SU-DHL-6 (cell line): ENCODE measurements around the gene ABCF2.

ENCODE experiments used
- H2AFZ ChIP-seq: fragments of 200-600 bp; sonication (generic); 2 replicates; pipeline ENCODE4 v1.6.1; 2014; ENCODE audit warnings: low read depth, mild to moderate bottlenecking, moderate library complexity, mixed read lengths, antibody characterized with exemption, low read length; ENCODE audit not compliant: severe bottlenecking
- H3F3A ChIP-seq: fragments of 200-600 bp; shearing (Covaris generic); 2 replicates; pipeline ENCODE4 v1.6.0; 2016; ENCODE audit warnings: antibody characterized with exemption, mild to moderate bottlenecking; ENCODE audit not compliant: insufficient read depth
- H3K27ac ChIP-seq: fragments of 200-600 bp; sonication (generic); 2 replicates; pipeline ENCODE4 v1.5.1; 2016; ENCODE audit warnings: low read depth, mild to moderate bottlenecking, low read length, moderate library complexity, mixed read lengths
- H3K27me3 ChIP-seq: fragments of 200-600 bp; sonication (generic), shearing (Covaris generic); 2 replicates; pipeline ENCODE4 v1.6.0; 2014; ENCODE audit warnings: mild to moderate bottlenecking, low read length
- H3K36me3 ChIP-seq: fragments of 200-600 bp; sonication (generic); 2 replicates; pipeline ENCODE4 v1.6.1; 2014; ENCODE audit warnings: mild to moderate bottlenecking, low read length, mixed read lengths
- H3K4me2 ChIP-seq: fragments of 300-600, 200-600 bp; shearing (Covaris generic), sonication (generic); 2 replicates; pipeline ENCODE4 v1.6.0; 2014; ENCODE audit warnings: low read length, low read depth, mild to moderate bottlenecking; ENCODE audit not compliant: poor library complexity, severe bottlenecking
- H3K4me3 ChIP-seq: fragments of 200-600 bp; sonication (generic); 2 replicates; pipeline ENCODE4 v1.5.1; 2014; ENCODE audit warnings: antibody characterized with exemption, low read length, mild to moderate bottlenecking, mixed read lengths; ENCODE audit not compliant: insufficient read depth, poor library complexity, severe bottlenecking
- H3K79me2 ChIP-seq: fragments of 200-600 bp; sonication (generic); 2 replicates; pipeline ENCODE4 v1.6.1; 2014; ENCODE audit warnings: mild to moderate bottlenecking, low read length, moderate library complexity; ENCODE audit not compliant: insufficient read depth
- H3K9ac ChIP-seq: fragments of 200-600 bp; sonication (generic); 2 replicates; pipeline ENCODE4 v1.7.0; 2014; ENCODE audit warnings: mild to moderate bottlenecking, low read length
- H3K9me2 ChIP-seq: fragments of 200-600 bp; sonication (generic); replicated peaks from 2 replicates; pipeline ENCODE4 v1.6.1; 2014; ENCODE audit warnings: low read length; ENCODE audit not compliant: insufficient read depth
- H3K9me3 ChIP-seq: fragments of 200-600 bp; sonication (generic); 2 replicates; pipeline ENCODE4 v1.6.1; 2014; ENCODE audit warnings: low read length, mixed read lengths; ENCODE audit not compliant: insufficient read depth
- H4K20me1 ChIP-seq: fragments of 200-600 bp; sonication (generic); 2 replicates; pipeline ENCODE4 v1.6.1; 2014; ENCODE audit warnings: low read depth, mild to moderate bottlenecking, antibody characterized with exemption, low read length, moderate library complexity, mixed read lengths
- EZH2phosphoT487 ChIP-seq: fragments of 200-600 bp; sonication (generic), shearing (Covaris generic); conservative IDR thresholded peaks from 2 replicates; pipeline ENCODE4 v1.6.1; 2018; ENCODE audit warnings: mild to moderate bottlenecking, antibody characterized with exemption, low read length, moderate library complexity, mixed read lengths
- TF ChIP-seq, protein P1 (sequence below): fragments of 200-600 bp; sonication (generic); IDR thresholded peaks from one replicate; pipeline ENCODE4 v1.5.1; 2017; ENCODE audit warnings: antibody characterized with exemption, mild to moderate bottlenecking, low read length, moderate library complexity; ENCODE audit not compliant: insufficient read depth, poor library complexity, severe bottlenecking

ABCF2 gene

DNA sequence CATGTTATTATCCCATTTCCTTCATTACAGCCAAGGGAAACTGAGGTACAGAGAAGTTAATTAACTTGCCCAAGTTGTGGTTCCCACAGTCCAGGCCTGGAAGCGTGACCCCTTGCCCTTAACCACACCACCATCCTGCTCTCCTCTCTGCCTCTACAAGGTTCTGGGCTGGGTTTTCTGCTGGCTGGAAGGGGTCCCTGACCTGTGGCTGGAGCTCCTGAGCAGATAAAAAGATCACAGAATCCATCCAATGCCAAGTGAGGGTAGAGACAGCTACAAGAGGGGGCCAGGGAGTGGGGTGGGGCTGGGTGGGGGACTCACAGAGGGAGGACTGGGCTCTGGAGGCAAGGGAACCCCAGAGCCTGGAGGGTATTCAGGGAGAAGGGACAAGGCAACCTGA lies 49.7 kb downstream of the ABCF2 start:
- no peak for TF ChIP-seq EZH2phosphoT487
- TF ChIP-seq, protein P1, sequence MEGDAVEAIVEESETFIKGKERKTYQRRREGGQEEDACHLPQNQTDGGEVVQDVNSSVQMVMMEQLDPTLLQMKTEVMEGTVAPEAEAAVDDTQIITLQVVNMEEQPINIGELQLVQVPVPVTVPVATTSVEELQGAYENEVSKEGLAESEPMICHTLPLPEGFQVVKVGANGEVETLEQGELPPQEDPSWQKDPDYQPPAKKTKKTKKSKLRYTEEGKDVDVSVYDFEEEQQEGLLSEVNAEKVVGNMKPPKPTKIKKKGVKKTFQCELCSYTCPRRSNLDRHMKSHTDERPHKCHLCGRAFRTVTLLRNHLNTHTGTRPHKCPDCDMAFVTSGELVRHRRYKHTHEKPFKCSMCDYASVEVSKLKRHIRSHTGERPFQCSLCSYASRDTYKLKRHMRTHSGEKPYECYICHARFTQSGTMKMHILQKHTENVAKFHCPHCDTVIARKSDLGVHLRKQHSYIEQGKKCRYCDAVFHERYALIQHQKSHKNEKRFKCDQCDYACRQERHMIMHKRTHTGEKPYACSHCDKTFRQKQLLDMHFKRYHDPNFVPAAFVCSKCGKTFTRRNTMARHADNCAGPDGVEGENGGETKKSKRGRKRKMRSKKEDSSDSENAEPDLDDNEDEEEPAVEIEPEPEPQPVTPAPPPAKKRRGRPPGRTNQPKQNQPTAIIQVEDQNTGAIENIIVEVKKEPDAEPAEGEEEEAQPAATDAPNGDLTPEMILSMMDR = no peak
- H3K27me3 ChIP-seq = no peaks in the 10 kb centered on the region
- no peak overlapping the region for H3K4me3 ChIP-seq
- H3K4me2 ChIP-seq = no peak overlapping the region
- H3K36me3 ChIP-seq = no peaks in the 10 kb centered on the region
- H3K9me2 ChIP-seq = no peaks in the 10 kb centered on the region
- H3K27ac ChIP-seq = no peak overlapping the region
- no peaks in the 10 kb centered on the region for H3K79me2 ChIP-seq
- no peaks in the 10 kb centered on the region for H4K20me1 ChIP-seq
- H3K9me3 ChIP-seq = no peaks in the 10 kb centered on the region
- no peaks in the 10 kb centered on the region for H3F3A ChIP-seq
- H2AFZ ChIP-seq = no peak overlapping the region
- no peak overlapping the region for H3K9ac ChIP-seq

DNA sequence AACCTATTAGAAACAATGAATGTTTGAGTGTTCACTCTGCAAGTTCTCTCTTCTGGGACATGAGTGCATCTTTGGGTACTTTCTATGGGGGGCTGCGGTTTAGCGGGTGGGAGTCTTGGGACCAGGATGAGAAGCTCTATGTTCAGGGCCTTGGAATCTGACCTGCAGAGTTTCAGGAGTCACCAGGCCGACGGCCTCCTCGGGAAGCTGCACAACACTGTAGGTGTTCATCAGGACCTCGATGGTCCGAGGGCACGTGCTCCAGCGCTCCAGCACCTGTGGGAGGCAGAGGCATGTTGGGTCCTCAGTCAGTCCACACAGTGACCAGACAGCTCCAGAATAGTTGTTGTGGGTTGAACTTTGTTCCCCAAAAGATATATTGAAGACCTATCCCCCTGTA lies 50.6 kb downstream of the ABCF2 start:
- H3K36me3 ChIP-seq = no peaks in the 10 kb centered on the region
- no peaks in the 10 kb centered on the region for H3K9me2 ChIP-seq
- no peak for TF ChIP-seq EZH2phosphoT487
- TF ChIP-seq, protein P1 = no peak

DNA sequence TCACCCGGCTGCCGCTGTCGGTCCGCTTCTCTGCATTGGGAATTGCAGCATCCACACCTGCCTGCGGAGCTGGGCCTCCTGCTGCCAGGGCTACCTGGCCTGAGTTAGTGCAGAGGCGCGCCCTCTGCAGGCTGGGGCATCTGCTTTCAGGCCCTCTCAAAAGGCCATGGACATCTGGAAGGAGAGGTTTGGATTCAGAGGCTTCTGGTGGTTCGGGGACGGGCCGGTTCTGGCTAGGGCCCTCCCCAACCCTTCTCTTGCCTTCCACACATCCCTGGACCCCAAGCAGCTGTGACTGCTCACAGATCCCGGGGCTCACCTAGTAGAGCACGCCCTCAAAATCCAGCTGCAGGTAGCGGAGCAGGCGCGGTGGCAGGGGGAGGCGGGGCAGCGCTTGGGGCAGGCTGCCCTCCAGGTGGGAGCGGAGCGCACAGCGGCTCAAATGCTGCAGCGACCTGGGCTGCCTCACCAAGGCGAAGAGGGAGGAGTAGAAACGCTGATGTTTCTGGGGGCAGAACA lies 51.2 kb downstream of the ABCF2 start:
- Histone ChIP-seq H3K4me2 (no peak overlapping the region), H3K79me2 (no peaks in the 10 kb centered on the region), H3K9me3 (no peaks in the 10 kb centered on the region), H3F3A (no peaks in the 10 kb centered on the region), H3K4me3 (no peak overlapping the region), H3K9ac (no peak overlapping the region), H3K27me3 (no peaks in the 10 kb centered on the region), H3K9me2 (no peaks in the 10 kb centered on the region), H4K20me1 (no peaks in the 10 kb centered on the region), H3K36me3 (no peaks in the 10 kb centered on the region), H3K27ac (no peak overlapping the region), H2AFZ (no peak overlapping the region)
- TF ChIP-seq EZH2phosphoT487 = no peak
- TF ChIP-seq, protein P1 = no peak

More for the DNA sequence above, 50.6 kb downstream of the ABCF2 start:
- Histone ChIP-seq H3K27me3 (no peaks in the 10 kb centered on the region), H3K4me2 (no peak overlapping the region), H3K9ac (no peak overlapping the region), H3F3A (no peaks in the 10 kb centered on the region), H3K9me3 (no peaks in the 10 kb centered on the region), H3K79me2 (no peaks in the 10 kb centered on the region), H2AFZ (no peak overlapping the region), H3K4me3 (no peak overlapping the region), H3K27ac (no peak overlapping the region), H4K20me1 (no peaks in the 10 kb centered on the region)
